GM12873 (cell line): ENCODE measurements around the gene PDE11A.

ENCODE experiments used
- TF ChIP-seq, protein P1 (sequence below): IDR thresholded peaks from 2 replicates; pipeline ENCODE4 v1.5.1; 2012; ENCODE audit warnings: low read depth, mild to moderate bottlenecking, moderate library complexity, low read length, control low read depth; ENCODE audit not compliant: insufficient read depth; ENCODE audit errors: missing control alignments

Gene PDE11A

DNA sequence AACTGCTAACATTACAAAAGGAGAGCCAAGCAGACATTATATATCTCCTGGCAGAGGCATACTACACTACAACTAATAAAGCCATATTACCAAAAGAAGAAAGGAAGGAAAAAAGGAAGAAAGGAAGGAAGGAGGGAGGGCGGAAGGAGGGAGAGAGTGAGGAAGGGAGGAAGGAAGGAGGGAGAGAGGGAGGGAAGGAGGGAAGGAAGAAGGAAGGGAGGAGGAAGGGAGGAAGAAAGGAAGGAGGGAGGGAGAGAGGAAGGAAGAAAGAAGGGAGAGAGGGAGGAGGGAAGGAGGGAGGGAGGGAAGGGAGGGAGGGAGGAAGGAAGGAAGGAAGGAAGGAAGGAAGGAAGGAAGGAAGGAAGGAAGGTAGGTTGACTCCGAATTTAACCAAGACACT, 133.4 kb downstream of the PDE11A start:
- TF ChIP-seq, protein P1, sequence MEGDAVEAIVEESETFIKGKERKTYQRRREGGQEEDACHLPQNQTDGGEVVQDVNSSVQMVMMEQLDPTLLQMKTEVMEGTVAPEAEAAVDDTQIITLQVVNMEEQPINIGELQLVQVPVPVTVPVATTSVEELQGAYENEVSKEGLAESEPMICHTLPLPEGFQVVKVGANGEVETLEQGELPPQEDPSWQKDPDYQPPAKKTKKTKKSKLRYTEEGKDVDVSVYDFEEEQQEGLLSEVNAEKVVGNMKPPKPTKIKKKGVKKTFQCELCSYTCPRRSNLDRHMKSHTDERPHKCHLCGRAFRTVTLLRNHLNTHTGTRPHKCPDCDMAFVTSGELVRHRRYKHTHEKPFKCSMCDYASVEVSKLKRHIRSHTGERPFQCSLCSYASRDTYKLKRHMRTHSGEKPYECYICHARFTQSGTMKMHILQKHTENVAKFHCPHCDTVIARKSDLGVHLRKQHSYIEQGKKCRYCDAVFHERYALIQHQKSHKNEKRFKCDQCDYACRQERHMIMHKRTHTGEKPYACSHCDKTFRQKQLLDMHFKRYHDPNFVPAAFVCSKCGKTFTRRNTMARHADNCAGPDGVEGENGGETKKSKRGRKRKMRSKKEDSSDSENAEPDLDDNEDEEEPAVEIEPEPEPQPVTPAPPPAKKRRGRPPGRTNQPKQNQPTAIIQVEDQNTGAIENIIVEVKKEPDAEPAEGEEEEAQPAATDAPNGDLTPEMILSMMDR, result no peak

GRCh38 chr2:177930916-177931315, 141.7 kb downstream of the PDE11A start:
- TF ChIP-seq, protein P1, result no peak

DNA sequence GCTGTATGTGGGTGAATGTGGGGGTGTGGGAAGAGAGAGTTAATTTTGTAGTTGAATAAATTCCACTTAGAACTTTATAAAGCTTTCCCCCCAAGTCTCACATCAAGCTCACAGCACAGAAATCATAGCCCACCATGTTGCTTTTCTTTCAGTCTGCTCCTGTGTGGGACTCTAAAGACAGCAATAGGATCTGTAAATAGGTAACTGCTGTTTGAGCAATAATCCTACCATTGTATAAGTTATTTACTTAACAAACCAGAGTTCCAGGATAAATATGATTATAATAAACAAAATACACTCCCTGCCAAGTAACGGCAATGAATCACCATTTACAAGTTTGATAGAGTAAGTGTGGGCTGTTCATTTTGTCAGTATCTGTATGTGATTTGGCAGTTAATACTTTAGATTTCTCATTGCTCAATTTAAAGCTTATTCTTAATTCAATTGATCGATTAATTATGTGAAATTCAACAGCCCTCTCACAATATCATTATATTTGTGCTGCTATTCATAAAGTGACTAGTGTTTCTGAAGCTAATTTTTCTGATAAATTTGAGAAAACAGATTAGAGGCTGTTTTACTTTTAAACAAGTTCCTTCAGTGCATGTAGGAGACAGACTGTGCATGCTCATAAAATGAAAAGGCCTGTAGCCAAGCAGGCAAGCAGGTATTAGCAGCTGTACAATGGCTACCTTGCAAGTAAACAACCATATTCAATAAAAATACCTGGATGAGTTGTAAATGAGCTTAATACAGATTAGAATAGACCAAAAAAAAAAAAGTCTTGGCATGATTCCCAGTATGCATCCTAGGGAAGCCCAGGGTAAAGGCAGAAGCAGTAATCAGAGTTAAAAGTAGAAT, 142.7 kb downstream of the PDE11A start:
- TF ChIP-seq, protein P1, result no peak

GRCh38 chr2:177923323-177923722, 149.3 kb downstream of the PDE11A start:
- TF ChIP-seq, protein P1, result no peak

GRCh38 chr2:177921726-177922125, 150.9 kb downstream of the PDE11A start:
- TF ChIP-seq, protein P1, result no peak

DNA sequence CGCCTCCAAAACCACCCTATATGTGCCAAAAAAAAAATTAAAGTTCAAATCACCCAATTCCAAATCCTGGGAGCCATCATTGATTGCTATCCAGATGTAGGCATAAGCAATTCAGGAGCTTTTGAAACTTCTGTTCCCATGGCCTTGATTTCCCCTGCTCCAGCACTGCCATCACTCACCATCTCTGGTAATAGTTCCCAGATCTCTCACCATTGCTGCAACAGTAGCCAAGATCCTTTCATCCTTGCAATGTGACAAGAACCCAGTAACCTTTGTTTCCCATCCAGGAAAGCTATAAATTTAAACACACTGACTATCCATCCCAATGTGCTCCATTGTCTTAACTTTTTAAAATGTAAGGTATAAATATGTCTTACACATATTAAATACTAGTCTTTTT, 155.4 kb downstream of the PDE11A start:
- TF ChIP-seq, protein P1, result no peak

GRCh38 chr2:177916342-177916741, 156.2 kb downstream of the PDE11A start:
- TF ChIP-seq, protein P1, result no peak
